OCI-LY1 (cell line): ENCODE data around the gene NFKBIB.
"Not testable (repeated sequence)": the region's sequence is repeated elsewhere in the genome, so short reads cannot be mapped to it uniquely, and the experiment has no call there.

Source experiments
- H2AFZ ChIP-seq: fragments of 200-600 bp; sonication (generic), shearing (Covaris generic); 2 replicates; pipeline ENCODE4 v1.6.0; 2014; ENCODE audit warnings: antibody characterized with exemption, mild to moderate bottlenecking, low read length
- H3F3A ChIP-seq: fragments of 200-600 bp; sonication (generic), shearing (Covaris generic); 2 replicates; pipeline ENCODE4 v1.6.0; 2014; ENCODE audit warnings: mild to moderate bottlenecking, antibody characterized with exemption, low read length, moderate library complexity; ENCODE audit not compliant: insufficient read depth
- H3K27ac ChIP-seq: fragments of 200-600 bp; sonication (generic); 2 replicates; pipeline ENCODE4 v1.5.1; 2014; ENCODE audit warnings: low read length, mixed run types, mild to moderate bottlenecking, low read depth; ENCODE audit not compliant: poor library complexity, severe bottlenecking
- H3K27me3 ChIP-seq: fragments of 200-600 bp; sonication (generic); 2 replicates; pipeline ENCODE4 v1.6.0; 2014; ENCODE audit warnings: antibody characterized with exemption, mild to moderate bottlenecking, low read length, moderate library complexity; ENCODE audit not compliant: insufficient read depth
- H3K36me3 ChIP-seq: fragments of 200-600 bp; sonication (generic); 2 replicates; pipeline ENCODE4 v1.6.1; 2014; ENCODE audit warnings: mild to moderate bottlenecking, antibody characterized with exemption, low read length, moderate library complexity, mixed read lengths; ENCODE audit not compliant: insufficient read depth
- H3K4me1 ChIP-seq: fragments of 200-600 bp; sonication (generic); 2 replicates; pipeline ENCODE4 v1.5.1; 2014; ENCODE audit warnings: mild to moderate bottlenecking, low read length, moderate library complexity; ENCODE audit not compliant: insufficient read depth, severe bottlenecking
- H3K4me2 ChIP-seq: fragments of 200-600 bp; sonication (generic), shearing (Covaris generic); 2 replicates; pipeline ENCODE4 v1.6.1; 2014; ENCODE audit warnings: low read length
- H3K4me3 ChIP-seq: fragments of 200-600 bp; sonication (generic); 2 replicates; pipeline ENCODE4 v1.5.1; 2014; ENCODE audit warnings: low read length, low read depth, mild to moderate bottlenecking, mixed read lengths; ENCODE audit not compliant: poor library complexity, severe bottlenecking
- H3K79me2 ChIP-seq: fragments of 200-600 bp; shearing (Covaris generic); 2 replicates; pipeline ENCODE4 v1.6.1; 2016; ENCODE audit warnings: mixed run types, low read length, mixed read lengths; ENCODE audit not compliant: insufficient read depth
- H3K9ac ChIP-seq: fragments of 200-600 bp; sonication (generic), shearing (Covaris generic); 2 replicates; pipeline ENCODE4 v1.6.1; 2014; ENCODE audit warnings: mild to moderate bottlenecking, low read length, mixed read lengths
- H3K9me2 ChIP-seq: fragments of 200-600 bp; sonication (generic), shearing (Covaris generic); 2 replicates; pipeline ENCODE4 v1.6.1; 2014; ENCODE audit warnings: low read depth, mild to moderate bottlenecking, low read length, mixed read lengths
- H3K9me3 ChIP-seq: fragments of 200-600 bp; shearing (Covaris generic); 2 replicates; pipeline ENCODE4 v1.6.1; 2014; ENCODE audit warnings: low read length, mixed read lengths
- H4K20me1 ChIP-seq: fragments of 200-600 bp; sonication (generic), shearing (Covaris generic); 2 replicates; pipeline ENCODE4 v1.6.0; 2016; ENCODE audit warnings: mild to moderate bottlenecking, low read length; ENCODE audit not compliant: insufficient read depth
- EZH2 ChIP-seq: fragments of 200-600 bp; sonication (generic), shearing (Covaris generic); IDR thresholded peaks from 2 replicates; pipeline ENCODE4 v1.8.0; 2017; ENCODE audit warnings: borderline replicate concordance, mixed run types, mild to moderate bottlenecking, antibody characterized with exemption, low read length, moderate library complexity, mixed read lengths
- TF ChIP-seq, protein P1 (sequence below): fragments of 200-600 bp; sonication (generic), shearing (Covaris generic); IDR thresholded peaks from 2 replicates; pipeline ENCODE4 v1.5.1; 2017; ENCODE audit warnings: mild to moderate bottlenecking, antibody characterized with exemption, low read length, moderate library complexity, mixed read lengths

NFKBIB gene

DNA sequence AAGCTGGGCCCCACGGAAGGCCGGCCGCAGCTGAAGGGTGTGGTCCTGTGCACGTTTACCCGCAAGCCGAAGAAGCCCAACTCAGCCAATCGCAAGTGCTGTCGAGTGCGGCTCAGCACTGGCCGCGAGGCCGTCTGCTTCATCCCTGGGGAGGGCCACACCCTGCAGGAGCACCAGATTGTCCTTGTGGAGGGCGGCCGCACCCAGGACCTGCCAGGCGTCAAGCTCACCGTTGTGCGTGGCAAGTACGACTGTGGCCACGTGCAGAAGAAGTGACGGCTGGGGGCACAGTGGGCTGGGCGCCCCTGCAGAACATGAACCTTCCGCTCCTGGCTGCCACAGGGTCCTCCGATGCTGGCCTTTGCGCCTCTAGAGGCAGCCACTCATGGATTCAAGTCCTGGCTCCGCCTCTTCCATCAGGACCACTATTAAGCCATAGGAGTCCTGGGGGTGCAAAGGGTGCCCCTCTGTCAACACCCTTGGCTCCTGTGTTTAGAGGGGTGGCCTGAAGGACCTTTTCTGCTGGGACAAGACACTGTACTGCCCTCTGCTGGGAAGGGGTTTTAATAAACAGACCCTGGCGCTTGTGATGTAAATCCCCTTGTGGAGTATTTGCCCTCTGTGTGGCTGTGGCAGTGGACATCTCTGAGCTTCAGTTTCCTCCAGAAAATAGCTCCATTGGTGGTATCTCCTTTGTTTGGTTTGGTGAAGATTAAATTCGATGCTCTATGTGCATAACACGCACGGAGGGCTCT, 32.8 kb downstream of the NFKBIB start:
- Histone ChIP-seq H4K20me1 (no peaks in the 10 kb centered on the region), H3K9me2 (no peaks in the 10 kb centered on the region), H3K4me1 (peaks cover 23% of the 10 kb centered on the region), H3K9me3 (peaks cover 6% of the 10 kb centered on the region; the same call in 1 of the 2 replicates), H3K4me3 (no peak overlapping the region), H3K27ac (no peak overlapping the region), H3F3A (no peaks in the 10 kb centered on the region), H3K9ac (no peak overlapping the region), H3K36me3 (peaks cover 31% of the 10 kb centered on the region), H2AFZ (no peak overlapping the region), H3K79me2 (peaks cover 16% of the 10 kb centered on the region; the same call in 1 of the 2 replicates), H3K4me2 (no peak overlapping the region), H3K27me3 (no peaks in the 10 kb centered on the region)
- TF ChIP-seq, protein P1, sequence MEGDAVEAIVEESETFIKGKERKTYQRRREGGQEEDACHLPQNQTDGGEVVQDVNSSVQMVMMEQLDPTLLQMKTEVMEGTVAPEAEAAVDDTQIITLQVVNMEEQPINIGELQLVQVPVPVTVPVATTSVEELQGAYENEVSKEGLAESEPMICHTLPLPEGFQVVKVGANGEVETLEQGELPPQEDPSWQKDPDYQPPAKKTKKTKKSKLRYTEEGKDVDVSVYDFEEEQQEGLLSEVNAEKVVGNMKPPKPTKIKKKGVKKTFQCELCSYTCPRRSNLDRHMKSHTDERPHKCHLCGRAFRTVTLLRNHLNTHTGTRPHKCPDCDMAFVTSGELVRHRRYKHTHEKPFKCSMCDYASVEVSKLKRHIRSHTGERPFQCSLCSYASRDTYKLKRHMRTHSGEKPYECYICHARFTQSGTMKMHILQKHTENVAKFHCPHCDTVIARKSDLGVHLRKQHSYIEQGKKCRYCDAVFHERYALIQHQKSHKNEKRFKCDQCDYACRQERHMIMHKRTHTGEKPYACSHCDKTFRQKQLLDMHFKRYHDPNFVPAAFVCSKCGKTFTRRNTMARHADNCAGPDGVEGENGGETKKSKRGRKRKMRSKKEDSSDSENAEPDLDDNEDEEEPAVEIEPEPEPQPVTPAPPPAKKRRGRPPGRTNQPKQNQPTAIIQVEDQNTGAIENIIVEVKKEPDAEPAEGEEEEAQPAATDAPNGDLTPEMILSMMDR, result peak; percentile 51
- no peak for TF ChIP-seq EZH2

DNA sequence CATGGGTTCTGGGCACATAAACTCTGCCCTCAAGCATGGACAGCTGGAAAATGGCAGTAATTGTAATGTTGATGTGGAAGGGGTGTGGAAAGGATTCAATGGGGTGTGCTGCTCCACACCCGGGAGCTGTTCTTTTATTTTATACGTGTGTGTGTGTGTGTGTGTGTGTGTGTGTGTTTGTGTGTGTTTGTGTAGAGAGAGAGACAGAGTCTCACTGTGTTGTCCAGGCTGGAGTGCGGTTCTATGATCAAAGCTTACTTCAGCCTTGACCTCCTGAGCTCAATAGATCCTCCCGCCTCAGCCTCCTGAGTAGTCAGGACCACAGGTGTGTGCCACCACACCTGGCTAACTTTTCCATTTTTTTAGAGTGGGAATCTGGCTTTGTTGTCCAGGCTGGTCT, 33.8 kb downstream of the NFKBIB start:
- H3K4me2 ChIP-seq, result no peak overlapping the region
- H3K9me3 ChIP-seq, result peaks cover 6% of the 10 kb centered on the region; the same call in 1 of the 2 replicates
- no peaks in the 10 kb centered on the region for H3K27me3 ChIP-seq
- H3K4me1 ChIP-seq, result peaks cover 23% of the 10 kb centered on the region
- H3F3A ChIP-seq, result no peaks in the 10 kb centered on the region
- peaks cover 16% of the 10 kb centered on the region; the same call in 1 of the 2 replicates for H3K79me2 ChIP-seq
- no peaks in the 10 kb centered on the region for H4K20me1 ChIP-seq
- no peak overlapping the region for H3K4me3 ChIP-seq
- H2AFZ ChIP-seq, result no peak overlapping the region
- no peak for TF ChIP-seq EZH2
- TF ChIP-seq, protein P1, result no peak
- H3K27ac ChIP-seq, result no peak overlapping the region
- H3K36me3 ChIP-seq, result peaks cover 31% of the 10 kb centered on the region
- H3K9ac ChIP-seq, result no peak overlapping the region
- no peaks in the 10 kb centered on the region for H3K9me2 ChIP-seq

DNA sequence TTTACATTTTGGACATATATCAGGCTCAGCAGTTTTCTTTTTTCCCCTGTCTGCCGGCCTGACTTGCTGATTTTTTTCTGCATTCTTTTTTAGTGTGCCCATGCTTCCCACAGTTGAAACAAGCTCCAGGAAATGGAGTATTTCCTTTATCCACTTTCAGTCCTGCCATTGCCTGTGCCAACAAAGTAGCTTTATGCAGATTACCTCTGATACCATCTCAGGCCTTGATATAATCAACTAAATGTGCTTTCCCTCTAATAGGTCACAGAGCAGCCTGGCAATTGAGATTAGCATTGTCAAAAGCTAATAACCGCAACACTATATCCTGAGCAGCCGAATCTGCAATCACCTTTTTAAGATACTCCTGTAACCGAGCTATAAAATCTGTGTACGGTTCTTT, 40.2 kb downstream of the NFKBIB start:
- Histone ChIP-seq H3K4me3 (no peak overlapping the region), H3K9me2 (no peaks in the 10 kb centered on the region), H3K27ac (no peak overlapping the region), H3K4me1 (no peaks in the 10 kb centered on the region), H3F3A (no peaks in the 10 kb centered on the region), H3K36me3 (peaks cover under 1% of the 10 kb centered on the region; the same call in 1 of the 2 replicates), H3K4me2 (no peak overlapping the region), H3K27me3 (no peaks in the 10 kb centered on the region; the same call in 1 of the 2 replicates), H3K9me3 (peaks cover 1% of the 10 kb centered on the region; the same call in 1 of the 2 replicates), H3K79me2 (no peaks in the 10 kb centered on the region), H3K9ac (no peak overlapping the region), H2AFZ (no peak overlapping the region), H4K20me1 (no peaks in the 10 kb centered on the region)
- TF ChIP-seq EZH2, result no peak
- TF ChIP-seq, protein P1, result no peak

DNA sequence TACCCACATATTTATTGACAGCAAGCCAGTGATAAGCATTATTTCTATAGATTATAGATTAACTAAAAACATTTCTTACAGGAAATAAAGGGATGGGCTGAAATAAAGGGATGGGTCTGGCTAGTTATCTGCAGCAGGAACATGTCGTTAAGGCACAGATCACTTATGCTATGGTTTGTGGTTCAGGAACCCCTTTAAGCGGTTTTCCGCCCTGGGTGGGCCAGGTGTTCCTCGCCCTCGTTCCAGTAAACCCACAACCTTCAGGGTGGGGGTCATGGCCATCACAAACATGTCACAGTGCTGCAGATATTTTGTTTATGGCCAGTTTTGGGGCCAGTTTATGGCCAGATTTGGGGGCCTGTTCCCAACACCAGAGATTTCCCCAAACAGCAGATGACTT, 41.7 kb downstream of the NFKBIB start:
- not testable (repeated sequence) for H4K20me1 ChIP-seq, H3K4me3 ChIP-seq, H3K27ac ChIP-seq

More for the DNA sequence above, 41.7 kb downstream of the NFKBIB start:
- H3K79me2 ChIP-seq, H3K9ac ChIP-seq, H3K4me2 ChIP-seq, H3F3A ChIP-seq, H3K27me3 ChIP-seq, H3K4me1 ChIP-seq, H3K9me3 ChIP-seq, H3K36me3 ChIP-seq, H3K9me2 ChIP-seq, H2AFZ ChIP-seq: not testable (repeated sequence)
